D721Med (cell line): ENCODE data around the gene CCDC13.

Source experiments
- DNase-seq: peaks from one replicate; pipeline ENCODE4 v3.0.0; 2011; ENCODE audit warnings: low spot score; ENCODE audit not compliant: insufficient read length
- FAIRE-seq: peaks from 2 replicates; lab custom pipeline; 2011; peaks lifted over from hg19 to GRCh38; lab: Jason Lieb, UNC
- TF ChIP-seq, protein P1 (sequence below): IDR thresholded peaks from 2 replicates; pipeline ENCODE4 v1.5.1; 2012; ENCODE audit warnings: mild to moderate bottlenecking, control low read depth; ENCODE audit not compliant: insufficient read depth; ENCODE audit errors: missing control alignments

CCDC13 gene

DNA sequence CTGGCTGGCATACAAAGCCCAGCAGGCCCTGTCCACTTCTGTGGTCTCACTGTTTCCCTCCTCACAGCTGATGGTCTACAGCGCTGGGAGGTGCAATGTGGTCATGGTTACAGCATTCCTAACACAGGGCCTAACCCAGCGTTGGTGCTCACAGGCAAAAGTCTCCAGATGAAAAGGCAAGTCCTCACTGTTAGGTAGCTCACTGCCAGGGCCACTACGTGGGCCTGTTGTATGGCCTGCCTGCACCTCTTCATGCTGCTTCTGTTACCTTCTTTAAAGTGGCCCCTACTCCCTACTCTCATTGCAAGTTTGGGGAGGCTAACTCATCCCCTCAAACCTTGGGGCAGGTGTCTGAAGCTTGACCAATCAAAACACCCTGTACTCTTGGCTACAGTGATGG is 31.3 kb downstream of the CCDC13 start:
- DNase-seq: no peak
- FAIRE-seq: no peak
- TF ChIP-seq, protein P1, sequence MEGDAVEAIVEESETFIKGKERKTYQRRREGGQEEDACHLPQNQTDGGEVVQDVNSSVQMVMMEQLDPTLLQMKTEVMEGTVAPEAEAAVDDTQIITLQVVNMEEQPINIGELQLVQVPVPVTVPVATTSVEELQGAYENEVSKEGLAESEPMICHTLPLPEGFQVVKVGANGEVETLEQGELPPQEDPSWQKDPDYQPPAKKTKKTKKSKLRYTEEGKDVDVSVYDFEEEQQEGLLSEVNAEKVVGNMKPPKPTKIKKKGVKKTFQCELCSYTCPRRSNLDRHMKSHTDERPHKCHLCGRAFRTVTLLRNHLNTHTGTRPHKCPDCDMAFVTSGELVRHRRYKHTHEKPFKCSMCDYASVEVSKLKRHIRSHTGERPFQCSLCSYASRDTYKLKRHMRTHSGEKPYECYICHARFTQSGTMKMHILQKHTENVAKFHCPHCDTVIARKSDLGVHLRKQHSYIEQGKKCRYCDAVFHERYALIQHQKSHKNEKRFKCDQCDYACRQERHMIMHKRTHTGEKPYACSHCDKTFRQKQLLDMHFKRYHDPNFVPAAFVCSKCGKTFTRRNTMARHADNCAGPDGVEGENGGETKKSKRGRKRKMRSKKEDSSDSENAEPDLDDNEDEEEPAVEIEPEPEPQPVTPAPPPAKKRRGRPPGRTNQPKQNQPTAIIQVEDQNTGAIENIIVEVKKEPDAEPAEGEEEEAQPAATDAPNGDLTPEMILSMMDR: no peak

DNA sequence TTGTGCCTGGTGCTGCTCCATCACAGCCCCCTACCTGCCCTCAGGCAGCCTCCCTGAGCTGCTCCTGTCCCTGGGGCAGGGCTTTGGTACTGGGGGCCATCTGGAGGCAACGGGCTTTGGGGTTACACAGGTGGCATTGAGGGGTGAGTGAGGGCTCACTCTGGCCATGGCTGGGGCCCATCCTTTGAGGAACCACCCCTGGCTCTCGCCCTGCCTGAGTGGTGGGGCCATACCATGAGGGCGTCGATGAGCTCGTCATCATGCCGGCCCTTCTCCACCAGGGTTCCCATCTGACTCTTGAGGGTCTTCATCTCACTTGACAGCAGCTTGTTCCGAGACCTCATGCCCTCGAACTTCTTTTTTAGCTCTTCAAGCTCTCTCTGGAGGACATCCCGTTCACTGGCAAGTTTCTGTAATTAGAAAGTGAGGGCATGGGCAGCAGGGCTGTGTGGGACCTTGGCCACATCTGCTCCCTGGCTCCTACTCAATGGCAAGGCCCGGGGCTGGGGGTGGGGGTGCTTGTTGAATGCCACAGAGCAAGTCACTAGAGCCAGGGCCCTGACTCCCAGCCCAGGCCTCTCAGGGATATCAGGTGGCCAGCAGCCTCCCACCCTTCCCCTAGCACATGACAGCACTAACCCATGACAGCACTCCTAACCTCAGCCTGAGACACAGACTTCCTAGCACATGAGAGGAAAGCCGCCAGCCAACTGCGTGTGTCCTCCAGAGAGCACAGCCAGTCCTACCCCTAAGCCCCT is 33.5 kb downstream of the CCDC13 start:
- TF ChIP-seq, protein P1: no peak
- DNase-seq: no peak
- FAIRE-seq: no peak

DNA sequence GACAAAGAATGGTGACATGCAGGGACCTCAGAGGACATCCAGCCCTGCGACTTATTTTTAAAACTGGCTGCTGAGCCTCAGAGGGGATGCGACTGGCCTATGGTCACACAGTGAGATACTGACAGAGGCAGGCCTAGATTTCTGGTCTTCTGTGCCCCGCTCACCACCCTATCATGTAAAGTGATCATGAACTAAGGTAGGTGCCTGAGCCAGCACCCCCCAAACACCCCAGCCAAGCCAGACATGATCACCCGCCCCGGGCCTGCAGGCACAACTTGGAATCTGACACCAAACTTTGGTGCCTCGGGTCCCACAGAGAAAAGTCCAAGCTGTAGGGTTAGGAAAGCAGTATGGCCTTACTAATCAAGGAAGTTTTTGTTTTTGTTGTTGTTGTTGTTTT is 36.5 kb downstream of the CCDC13 start:
- TF ChIP-seq, protein P1: no peak
- FAIRE-seq (no peak), DNase-seq (no peak)

DNA sequence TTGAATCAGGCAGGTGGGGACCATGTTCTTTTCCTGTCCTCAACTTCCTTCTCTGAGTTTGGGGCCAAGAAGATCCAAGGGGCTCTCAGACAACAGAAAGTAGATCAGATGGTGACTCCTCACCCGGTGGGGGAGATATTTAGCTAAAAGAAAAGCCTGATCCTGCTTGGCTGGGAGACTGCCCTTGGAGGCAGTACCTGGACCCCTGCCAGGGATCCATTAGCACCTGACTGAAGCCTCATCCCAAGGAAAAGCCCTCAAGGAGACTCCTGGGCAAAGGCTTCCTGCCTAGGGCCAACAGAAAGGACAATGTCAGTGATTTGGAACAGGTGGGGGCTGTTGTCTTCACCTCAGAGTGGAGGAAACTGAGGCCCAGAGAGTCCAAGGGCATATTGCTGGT is 37.0 kb downstream of the CCDC13 start:
- FAIRE-seq: no peak
- TF ChIP-seq, protein P1: no peak
- no peak for DNase-seq

DNA sequence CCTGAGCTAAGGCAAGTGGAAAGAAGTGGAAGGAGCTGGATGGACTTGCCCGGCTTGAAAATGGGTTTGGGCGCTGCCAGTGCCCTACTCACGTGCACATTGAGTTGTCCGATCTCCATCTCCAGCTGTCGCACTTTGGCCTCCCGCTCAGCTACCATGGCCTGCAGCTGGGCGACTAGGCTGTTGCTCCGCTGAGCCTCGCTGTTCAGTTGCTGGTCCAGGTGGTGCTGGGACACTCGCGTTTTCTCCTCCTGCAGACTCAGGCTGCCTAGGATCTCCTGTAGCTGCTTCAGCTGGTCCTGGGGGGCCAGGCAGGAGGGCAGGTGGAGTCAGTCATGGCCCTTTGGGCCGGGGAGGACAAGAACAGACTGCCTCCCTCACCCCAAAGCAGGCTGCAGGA is 37.4 kb downstream of the CCDC13 start:
- DNase-seq (no peak), FAIRE-seq (no peak)
- TF ChIP-seq, protein P1: no peak

DNA sequence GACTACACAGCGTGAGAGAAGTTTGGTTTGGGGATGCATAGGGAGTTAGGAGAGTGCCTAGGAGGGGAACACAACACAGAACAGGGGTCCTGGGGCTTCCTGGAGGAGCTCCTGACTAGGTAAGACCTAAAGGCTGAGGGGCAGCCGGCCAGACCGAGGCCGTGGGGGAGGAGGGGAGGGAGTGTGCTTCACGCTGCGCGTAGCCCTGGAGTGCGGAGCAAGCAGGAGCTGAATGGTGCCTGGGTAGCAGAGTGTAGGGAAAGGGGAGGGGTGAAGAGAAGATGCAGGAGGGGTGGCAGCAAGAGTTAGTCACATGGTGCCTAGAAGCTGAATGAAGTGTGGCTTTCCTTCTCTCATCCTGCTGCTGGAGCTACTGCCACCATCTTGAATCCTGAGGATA is 38.0 kb downstream of the CCDC13 start:
- FAIRE-seq (no peak), DNase-seq (no peak)
- TF ChIP-seq, protein P1: no peak

DNA sequence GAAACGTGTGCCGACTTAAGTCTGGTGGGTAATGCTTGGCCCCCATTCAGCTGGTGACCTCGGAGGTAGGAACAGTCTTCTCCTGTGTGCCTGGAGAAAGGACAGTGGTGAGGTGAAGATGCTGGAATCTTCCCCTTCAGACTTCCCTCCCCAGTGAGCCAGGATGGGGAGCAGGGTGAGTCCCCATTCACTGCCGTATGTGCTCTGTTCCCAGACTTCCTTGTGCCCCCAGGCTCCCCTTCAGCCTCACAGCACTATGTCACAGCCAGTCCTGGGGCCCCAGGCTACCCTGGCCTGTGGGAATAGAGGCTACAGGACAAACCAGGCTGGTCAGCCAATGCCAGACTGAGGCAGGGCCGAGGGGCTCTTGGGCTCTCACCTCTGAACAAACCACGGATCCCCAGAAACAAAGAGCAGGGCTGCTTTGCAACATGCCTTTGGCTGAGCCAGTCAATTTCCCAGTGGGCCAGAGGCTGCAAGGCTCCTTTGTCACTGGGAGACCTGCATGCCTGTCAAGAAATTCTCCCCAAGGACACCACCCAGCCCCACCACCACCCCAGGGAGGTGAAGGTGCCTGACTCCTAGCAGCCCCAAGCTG is 38.7 kb downstream of the CCDC13 start:
- FAIRE-seq: no peak

More for the DNA sequence above, 38.7 kb downstream of the CCDC13 start:
- TF ChIP-seq, protein P1: no peak
- no peak for DNase-seq
